ENCODE measurements around the gene KCNQ1. TPM values are rescaled to one million over a fixed set of nuclear protein-coding genes. Genes with fewer than 3 reads are reported as not detected.

The KCNQ1 gene
- total RNA-seq, 2 donors from 2014 or later: 4.4 to 25.3 TPM

- TF ChIP-seq, protein P1, sequence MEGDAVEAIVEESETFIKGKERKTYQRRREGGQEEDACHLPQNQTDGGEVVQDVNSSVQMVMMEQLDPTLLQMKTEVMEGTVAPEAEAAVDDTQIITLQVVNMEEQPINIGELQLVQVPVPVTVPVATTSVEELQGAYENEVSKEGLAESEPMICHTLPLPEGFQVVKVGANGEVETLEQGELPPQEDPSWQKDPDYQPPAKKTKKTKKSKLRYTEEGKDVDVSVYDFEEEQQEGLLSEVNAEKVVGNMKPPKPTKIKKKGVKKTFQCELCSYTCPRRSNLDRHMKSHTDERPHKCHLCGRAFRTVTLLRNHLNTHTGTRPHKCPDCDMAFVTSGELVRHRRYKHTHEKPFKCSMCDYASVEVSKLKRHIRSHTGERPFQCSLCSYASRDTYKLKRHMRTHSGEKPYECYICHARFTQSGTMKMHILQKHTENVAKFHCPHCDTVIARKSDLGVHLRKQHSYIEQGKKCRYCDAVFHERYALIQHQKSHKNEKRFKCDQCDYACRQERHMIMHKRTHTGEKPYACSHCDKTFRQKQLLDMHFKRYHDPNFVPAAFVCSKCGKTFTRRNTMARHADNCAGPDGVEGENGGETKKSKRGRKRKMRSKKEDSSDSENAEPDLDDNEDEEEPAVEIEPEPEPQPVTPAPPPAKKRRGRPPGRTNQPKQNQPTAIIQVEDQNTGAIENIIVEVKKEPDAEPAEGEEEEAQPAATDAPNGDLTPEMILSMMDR (IDR thresholded peaks at IDR 0.05): no peak
- Histone ChIP-seq H3K36me3 (no peaks in the 10 kb centered on the region), H3K27ac (no peak overlapping the region), H3K27me3 (replicated peaks; ENCODE audit: insufficient read depth) (no peaks in the 10 kb centered on the region), H3K4me3 (no peak overlapping the region), H3K4me1 (ENCODE audit: control insufficient read depth in 1 of 2, low read depth in 2 of 2) (peaks cover 4 to 15% of the 10 kb centered on the region in 2 donors), H3K9me3 (no peaks in the 10 kb centered on the region)
- ATAC-seq (ENCODE audit: insufficient number of reproducible peaks, low FRiP score, low read depth) (no peak), DNase-seq (ENCODE audit: low spot score) (no peak)
Measured at GRCh38 chr11:2670541-2671100, 225.8 kb downstream of the KCNQ1 start.

DNA sequence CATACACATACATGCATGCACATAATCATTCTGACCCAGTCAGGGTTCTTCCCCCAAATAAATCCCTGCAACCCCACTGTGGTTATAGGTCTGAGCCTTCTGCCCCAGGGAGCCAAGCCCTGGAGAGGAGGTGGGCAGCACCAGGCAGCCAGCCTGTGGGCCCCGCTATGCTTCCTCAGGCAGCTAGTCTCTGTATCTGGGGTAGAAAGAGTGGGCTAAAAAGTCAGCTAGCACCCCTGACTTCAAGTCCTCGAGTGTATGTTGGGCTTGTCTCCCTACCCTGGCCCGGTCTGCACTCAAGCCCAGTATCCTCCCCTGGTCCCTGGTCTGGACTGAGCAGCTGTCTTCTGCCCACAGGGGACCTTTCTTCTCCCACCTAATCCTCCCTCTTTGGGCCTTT lies 226.9 kb downstream of the KCNQ1 start:
- Histone ChIP-seq H3K4me1 (ENCODE audit: control insufficient read depth in 1 of 2, low read depth in 2 of 2) (peaks cover 4 to 16% of the 10 kb centered on the region in 2 donors), H3K27ac (no peak overlapping the region), H3K36me3 (no peaks in the 10 kb centered on the region), H3K9me3 (no peaks in the 10 kb centered on the region), H3K4me3 (no peak overlapping the region), H3K27me3 (replicated peaks; ENCODE audit: insufficient read depth) (no peaks in the 10 kb centered on the region)
- TF ChIP-seq, protein P1 (IDR thresholded peaks at IDR 0.05): no peak
- DNase-seq (ENCODE audit: low spot score) (no peak), ATAC-seq (ENCODE audit: insufficient number of reproducible peaks, low FRiP score, low read depth) (no peak)

DNA sequence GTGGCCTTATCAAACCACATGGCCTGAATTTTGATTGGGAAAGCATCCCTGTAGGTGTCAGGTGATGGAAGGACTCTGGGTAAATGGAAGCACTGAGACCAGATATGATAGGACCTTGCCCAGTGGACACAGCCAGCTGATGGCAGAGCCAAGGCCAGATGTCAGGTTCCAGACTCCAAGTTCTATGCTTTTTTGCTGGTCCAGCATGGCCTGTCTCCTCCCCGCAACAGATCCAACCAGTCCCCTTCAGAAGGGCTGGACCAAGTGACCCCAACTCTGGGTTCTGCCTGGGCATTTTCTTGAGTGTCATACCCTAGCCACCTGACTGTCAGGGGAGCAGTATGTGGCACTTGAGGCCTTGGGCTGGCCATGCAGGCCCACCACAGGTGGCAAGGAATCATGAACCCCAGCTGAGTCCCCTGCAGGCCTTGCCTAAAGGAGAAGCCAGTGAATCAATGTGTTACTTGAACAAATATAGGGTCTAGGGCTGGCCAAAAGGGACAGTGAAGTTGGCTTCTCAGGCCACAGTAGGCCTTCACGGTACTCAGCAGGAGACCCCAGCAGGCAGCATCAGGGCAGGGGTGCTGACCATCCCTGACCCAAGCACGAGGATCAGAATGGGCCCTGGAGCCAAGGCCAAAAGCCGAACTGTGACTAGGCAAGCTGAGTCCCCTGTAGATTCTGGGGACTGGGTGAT lies 227.9 kb downstream of the KCNQ1 start:
- TF ChIP-seq, protein P1 (IDR thresholded peaks at IDR 0.05): no peak
- H3K4me3 ChIP-seq: no peak overlapping the region
- no peaks in the 10 kb centered on the region for H3K27me3 ChIP-seq (replicated peaks; ENCODE audit: insufficient read depth)
- H3K9me3 ChIP-seq: no peaks in the 10 kb centered on the region
- no peak overlapping the region for H3K27ac ChIP-seq
- peaks cover 4 to 16% of the 10 kb centered on the region in 2 donors for H3K4me1 ChIP-seq (ENCODE audit: control insufficient read depth in 1 of 2, low read depth in 2 of 2)
- no peak for ATAC-seq (ENCODE audit: insufficient number of reproducible peaks, low FRiP score, low read depth)
- H3K36me3 ChIP-seq: no peaks in the 10 kb centered on the region
- no peak for DNase-seq (ENCODE audit: low spot score)

DNA sequence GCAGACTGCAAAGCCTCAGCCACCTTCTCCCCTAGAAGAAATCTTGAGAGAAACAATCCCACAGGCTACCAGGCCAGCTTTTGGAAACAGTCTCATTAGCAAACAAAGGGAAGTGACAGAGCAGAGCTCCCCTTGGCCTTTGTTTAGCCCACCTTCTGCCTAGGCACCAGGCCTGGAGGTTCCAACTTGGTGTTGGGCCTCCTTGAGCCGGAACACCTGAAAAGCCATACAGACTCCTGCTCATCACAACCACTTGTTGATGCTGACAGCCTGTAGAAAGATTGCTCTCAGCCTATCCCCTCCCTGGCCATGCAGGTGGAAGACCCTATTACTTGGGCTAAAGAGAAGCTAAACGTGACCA lies 228.4 kb downstream of the KCNQ1 start:
- peaks cover 4 to 16% of the 10 kb centered on the region in 2 donors for H3K4me1 ChIP-seq (ENCODE audit: control insufficient read depth in 1 of 2, low read depth in 2 of 2)
- ATAC-seq (ENCODE audit: insufficient number of reproducible peaks, low FRiP score, low read depth) (no peak), DNase-seq (ENCODE audit: low spot score) (no peak)
- no peaks in the 10 kb centered on the region for H3K36me3 ChIP-seq
- TF ChIP-seq, protein P1 (IDR thresholded peaks at IDR 0.05): no peak
- no peak overlapping the region for H3K4me3 ChIP-seq
- no peaks in the 10 kb centered on the region for H3K27me3 ChIP-seq (replicated peaks; ENCODE audit: insufficient read depth)
- no peak overlapping the region for H3K27ac ChIP-seq
- H3K9me3 ChIP-seq: no peaks in the 10 kb centered on the region

GRCh38 chr11:2673871-2674471 lies 229.2 kb downstream of the KCNQ1 start:
- H3K36me3 ChIP-seq: no peaks in the 10 kb centered on the region
- H3K4me1 ChIP-seq (ENCODE audit: control insufficient read depth in 1 of 2, low read depth in 2 of 2): peaks cover 4 to 16% of the 10 kb centered on the region in 2 donors
- H3K27me3 ChIP-seq (replicated peaks; ENCODE audit: insufficient read depth): no peaks in the 10 kb centered on the region
- no peak overlapping the region for H3K4me3 ChIP-seq
- no peak overlapping the region for H3K27ac ChIP-seq
- ATAC-seq (ENCODE audit: insufficient number of reproducible peaks, low FRiP score, low read depth) (no peak), DNase-seq (ENCODE audit: low spot score) (no peak)
- TF ChIP-seq, protein P1 (IDR thresholded peaks at IDR 0.05): no peak
- no peaks in the 10 kb centered on the region for H3K9me3 ChIP-seq
